ENCODE measurements around the gene SERTAD3. TPM values are rescaled to one million over a fixed set of nuclear protein-coding genes. Genes with fewer than 3 reads are reported as not detected.
A peak's percentile ranks its signal among the peaks of the same experiment; 100 is the strongest.

Gene SERTAD3
- total and polyA plus RNA-seq, 10 of the 15 experiments (the other 5 are each of a cell fraction or from before 2014, with no cell fraction given), result 4.2 to 22.4 (median 13.7) TPM

- 0 out of 2 replicates have a peak, but pooled peaks have one; percentile 31 for TF ChIP-seq PML (IDR thresholded peaks at IDR 0.05; ENCODE audit: low read length)
- TF ChIP-seq EZH2 (IDR thresholded peaks at IDR 0.05; ENCODE audit: borderline replicate concordance, control insufficient read depth, low read depth, low read length), result no peak
- TF ChIP-seq CEBPZ (IDR thresholded peaks at IDR 0.05; ENCODE audit: low read depth, low read length), result no peak
- no peak for TF ChIP-seq NR2C2 (IDR thresholded peaks at IDR 0.05; ENCODE audit: borderline replicate concordance, control insufficient read depth, insufficient read length, low read depth)
- peak in 1 of 2 experiments; percentile 54; a peak in 3 of 4 replicates for TF ChIP-seq BHLHE40 (IDR thresholded peaks at IDR 0.05; ENCODE audit: borderline replicate concordance in 1 of 2, low read depth in 2 of 2, low read length in 1 of 2)
- TF ChIP-seq SMAD1 (IDR thresholded peaks at IDR 0.05; ENCODE audit: low read depth, partially characterized antibody), result no peak
- TF ChIP-seq ZNF217 (IDR thresholded peaks at IDR 0.05), result no peak
- no peak for TF ChIP-seq RFX5 (IDR thresholded peaks at IDR 0.05; ENCODE audit: low read depth, low read length)
- TF ChIP-seq BCL3 (IDR thresholded peaks at IDR 0.05; ENCODE audit: borderline replicate concordance, insufficient read depth, low read depth, low read length, poor library complexity, severe bottlenecking), result peak; percentile 40
- TF ChIP-seq NFYB (IDR thresholded peaks at IDR 0.05; ENCODE audit: insufficient read depth, low read depth, low read length), result no peak
- TF ChIP-seq ASH2L (IDR thresholded peaks at IDR 0.05; ENCODE audit: borderline replicate concordance, low read depth), result no peak
- TF ChIP-seq KAT2A (conservative IDR thresholded peaks at IDR 0.05; ENCODE audit: control insufficient read depth, low read depth, low read length), result no peak
- no peak for TF ChIP-seq CEBPB (IDR thresholded peaks at IDR 0.05; ENCODE audit: borderline replicate concordance in 1 of 2, low read depth in 2 of 2, low read length in 2 of 2)
- no peak for TF ChIP-seq POLR2AphosphoS2 (IDR thresholded peaks at IDR 0.05; ENCODE audit: low read depth, low read length)
- TF ChIP-seq ATF2 (IDR thresholded peaks at IDR 0.05; ENCODE audit: low read length), result no peak
- no peak for TF ChIP-seq SIN3A (IDR thresholded peaks at IDR 0.05; ENCODE audit: low read depth, low read length)
- no peak for TF ChIP-seq ZNF622 (IDR thresholded peaks at IDR 0.05)
- TF ChIP-seq RAD51 (IDR thresholded peaks at IDR 0.05), result no peak
- TF ChIP-seq ZNF24 (IDR thresholded peaks at IDR 0.05), result peak; percentile 37; the same call in 1 of the 2 replicates
Measured at GRCh38 chr19:40433391-40434216, 10.5 kb downstream of the SERTAD3 start (continued).

All from GM12878 (cell line).